ENCODE measurements around the gene GRM7.

DNA sequence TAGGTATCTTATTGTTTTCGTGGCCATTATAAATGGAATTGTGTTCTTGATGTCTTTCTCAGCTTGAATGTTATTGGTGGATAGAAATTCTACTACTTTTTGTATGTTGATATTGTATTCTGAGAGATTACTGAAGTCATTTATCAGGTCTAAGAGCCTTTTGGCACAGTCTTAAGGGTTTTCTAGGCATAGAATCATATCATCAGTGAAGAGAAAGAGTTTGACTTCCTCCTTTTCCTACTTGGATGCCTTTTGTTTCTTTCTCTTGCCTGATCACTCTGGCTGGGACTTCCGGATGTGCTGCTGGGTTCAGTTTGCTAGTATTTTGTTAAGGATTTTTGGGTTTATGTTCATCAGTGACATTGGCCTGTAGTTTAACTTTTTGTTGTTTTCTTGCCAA is 527.1 kb downstream of the GRM7 start:
- TF ChIP-seq CTCF (IDR thresholded peaks at IDR 0.05), result no peak
- no peak for TF ChIP-seq POLR2A (IDR thresholded peaks at IDR 0.05)
